Common myeloid progenitor, CD34-positive (primary cell): ENCODE results near the gene ZNF443.
"Not testable (repeated sequence)": the region's sequence is repeated elsewhere in the genome, so short reads cannot be mapped to it uniquely, and the experiment has no call there.

ENCODE experiments used
- CTCF ChIA-PET: fragments of 350-600 bp; sonication (Branson Sonifier 250); formaldehyde crosslinking; loops from one replicate; lab custom pipeline; 2021; ENCODE audit warnings: antibody characterized with exemption; lab: Charles Lee
- POLR2A ChIA-PET: fragments of 350-600 bp; sonication (Branson Sonifier 250); formaldehyde crosslinking; loops from one replicate; lab custom pipeline; 2021; ENCODE audit warnings: antibody characterized with exemption; lab: Charles Lee
- DNase-seq, 3 donors: peaks; one replicate each; pipeline versions ENCODE4 v3.0.0 to v3.0.0-alpha.2; 2013
- H3K27ac ChIP-seq, 2 experiments: 1 replicate in 1 of 2; 2 replicates in 1 of 2; pipeline ENCODE4 v1.7.0; 2013; ENCODE audit warnings: inconsistent platforms in 2 of 2, low read length in 2 of 2, mild to moderate bottlenecking in 2 of 2, low read depth in 1 of 2, moderate library complexity in 1 of 2; ENCODE audit not compliant: severe bottlenecking in 2 of 2, insufficient read depth in 1 of 2, poor library complexity in 1 of 2
- H3K27me3 ChIP-seq, 5 experiments: replicated peaks in 2 of 5; 1 replicate in 3 of 5; 2 replicates in 2 of 5; pipeline versions ENCODE4 v1.6.1 to v1.7.0; 2013; ENCODE audit warnings: low read length in 4 of 5, mild to moderate bottlenecking in 2 of 5, moderate library complexity in 2 of 5, inconsistent platforms in 1 of 5; ENCODE audit not compliant: insufficient read depth in 5 of 5, control insufficient read depth in 4 of 5
- H3K36me3 ChIP-seq, 4 experiments: 1 replicate in 2 of 4; 2 replicates in 2 of 4; pipeline versions ENCODE4 v1.6.1 to v1.7.0; 2013; ENCODE audit warnings: low read length in 3 of 4, control low read depth in 1 of 4, mild to moderate bottlenecking in 1 of 4; ENCODE audit not compliant: control insufficient read depth in 4 of 4, insufficient read depth in 4 of 4
- H3K4me1 ChIP-seq, 4 experiments: 1 replicate in 3 of 4; 2 replicates in 1 of 4; pipeline versions ENCODE4 v1.6.1 to v1.7.1; 2013; ENCODE audit warnings: low read length in 3 of 4, mild to moderate bottlenecking in 3 of 4, control low read depth in 1 of 4, inconsistent platforms in 1 of 4, moderate library complexity in 1 of 4; ENCODE audit not compliant: control insufficient read depth in 4 of 4, insufficient read depth in 4 of 4; ENCODE audit errors: control extremely low read depth in 1 of 4
- H3K4me3 ChIP-seq, 7 experiments: 1 replicate in 4 of 7; 2 replicates in 3 of 7; pipeline versions ENCODE4 v1.5.1 to v1.7.0; 2013; ENCODE audit warnings: mild to moderate bottlenecking in 7 of 7, low read length in 6 of 7, moderate library complexity in 6 of 7, inconsistent platforms in 2 of 7, low read depth in 2 of 7, control low read depth in 1 of 7; ENCODE audit not compliant: insufficient read depth in 4 of 7, control insufficient read depth in 1 of 7; ENCODE audit errors: extremely low read depth in 1 of 7
- H3K9me3 ChIP-seq, 5 experiments: 1 replicate in 4 of 5; 2 replicates in 1 of 5; pipeline versions ENCODE4 v1.6.1 to v1.7.1; 2013; ENCODE audit warnings: low read length in 4 of 5, mild to moderate bottlenecking in 2 of 5, inconsistent platforms in 1 of 5, low read depth in 1 of 5, moderate library complexity in 1 of 5; ENCODE audit not compliant: control insufficient read depth in 4 of 5, insufficient read depth in 2 of 5; ENCODE audit errors: control extremely low read depth in 1 of 5
- WGBS: methylation state at CpG from one replicate; pipeline ENCODE4 v1.1.5; 2013; ENCODE audit not compliant: insufficient coverage; 5-methylcytosine and 5-hydroxymethylcytosine counted together

The ZNF443 gene

DNA sequence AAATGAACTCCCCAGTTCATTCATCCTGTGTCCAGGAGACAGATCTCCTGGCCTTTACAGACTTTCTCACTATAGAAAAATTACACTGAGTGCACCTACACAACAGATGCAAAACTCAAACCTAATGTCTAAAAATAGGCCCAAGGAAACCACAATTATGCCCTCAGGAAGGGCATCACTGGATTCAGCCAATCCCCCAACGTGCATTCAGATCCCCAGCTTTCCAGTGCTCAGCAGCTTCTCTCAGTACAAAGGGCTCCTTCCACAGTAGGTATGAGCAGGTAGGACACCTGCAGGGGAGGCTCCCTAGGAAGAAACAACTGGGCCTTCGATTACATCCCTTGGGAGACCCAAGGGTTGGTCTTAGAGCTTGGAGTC is 41.7 kb upstream of the ZNF443 start:
- Histone ChIP-seq H3K4me3 (peak overlapping the region in 6 of 7 experiments; percentile 33 to 92 (median 50)), H3K4me1 (peaks cover 10 to 54% (median 36%) of the 10 kb centered on the region in 4 experiments), H3K9me3 (peaks cover 0 to 5% (median 0%) of the 10 kb centered on the region in 5 experiments), H3K27ac (peak overlapping the region; percentile 59 to 86), H3K27me3 (no peaks in the 10 kb centered on the region), H3K36me3 (peaks cover 0 to 10% (median 7%) of the 10 kb centered on the region in 4 experiments)
- WGBS: 0% methylated on average over 1 of the region's 2 CpGs
- DNase-seq: peak; percentile 24 to 86 (median 77)
- POLR2A ChIA-PET: interaction anchor here (0.6 to 3.7 kb wide), 4 partner anchors 12 to 81 kb away, joined by 3 to 16 read pairs (median 6); partner anchors contain the start of gene ZNF799
- CTCF ChIA-PET: interaction anchor here (0.8 to 4.8 kb wide), 4 partner anchors 14 to 42 kb away, joined by 4 to 25 read pairs (median 6); partner anchors contain the start of gene ZNF443

DNA sequence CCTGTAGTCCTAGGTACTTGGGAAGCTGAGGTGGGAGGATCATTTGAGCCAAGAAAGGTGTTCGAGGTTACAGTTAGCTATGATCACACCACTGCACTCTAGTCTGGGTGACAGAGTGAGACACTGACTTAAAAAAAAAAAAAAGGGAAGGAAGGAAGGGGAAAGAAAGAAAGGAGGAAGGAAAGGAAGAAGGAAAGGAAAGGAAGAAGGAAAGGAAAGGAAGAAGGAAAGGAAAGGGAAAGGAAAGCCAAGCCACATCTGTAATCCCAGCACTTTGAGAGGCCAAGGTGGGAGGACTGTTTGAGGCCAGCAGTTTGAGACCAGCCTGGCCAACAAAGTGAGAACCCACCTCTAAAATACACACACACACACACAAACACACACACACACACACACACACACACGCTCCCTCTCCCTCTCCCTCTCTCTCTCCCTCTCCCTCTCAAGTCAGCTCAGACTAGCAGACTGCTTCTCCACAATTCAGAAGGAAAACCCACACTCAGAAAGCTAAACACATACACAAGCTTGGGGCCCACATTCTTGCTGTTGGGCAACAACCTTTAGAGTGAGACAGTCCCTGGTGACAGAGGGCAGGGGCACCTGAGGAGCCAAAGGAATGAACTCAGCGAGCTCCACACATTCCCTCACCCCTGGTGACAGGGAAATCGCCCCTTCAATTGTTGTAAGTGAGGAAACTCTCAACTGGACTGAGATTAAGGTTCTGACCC is 41.1 kb upstream of the ZNF443 start:
- Histone ChIP-seq H3K27ac (peak overlapping the region; percentile 59 to 86), H3K27me3 (no peaks in the 10 kb centered on the region), H3K4me3 (peak overlapping the region in 6 of 7 experiments; percentile 1 to 92 (median 50)), H3K9me3 (peaks cover 0 to 5% (median under 1%) of the 10 kb centered on the region in 5 experiments), H3K36me3 (peaks cover 0 to 10% (median 7%) of the 10 kb centered on the region in 4 experiments), H3K4me1 (peaks cover 10 to 54% (median 36%) of the 10 kb centered on the region in 4 experiments)
- POLR2A ChIA-PET: interaction anchor here (0.6 to 3.7 kb wide), 4 partner anchors 11 to 81 kb away, joined by 3 to 16 read pairs (median 6); partner anchors contain the start of gene ZNF799
- 34% methylated on average over 3 of the region's 4 CpGs for WGBS
- peak in 2 of 3 donors; percentile 60 to 73 for DNase-seq
- CTCF ChIA-PET: interaction anchor here (0.8 to 4.8 kb wide), 4 partner anchors 14 to 42 kb away, joined by 4 to 25 read pairs (median 6); partner anchors contain the start of gene ZNF443

DNA sequence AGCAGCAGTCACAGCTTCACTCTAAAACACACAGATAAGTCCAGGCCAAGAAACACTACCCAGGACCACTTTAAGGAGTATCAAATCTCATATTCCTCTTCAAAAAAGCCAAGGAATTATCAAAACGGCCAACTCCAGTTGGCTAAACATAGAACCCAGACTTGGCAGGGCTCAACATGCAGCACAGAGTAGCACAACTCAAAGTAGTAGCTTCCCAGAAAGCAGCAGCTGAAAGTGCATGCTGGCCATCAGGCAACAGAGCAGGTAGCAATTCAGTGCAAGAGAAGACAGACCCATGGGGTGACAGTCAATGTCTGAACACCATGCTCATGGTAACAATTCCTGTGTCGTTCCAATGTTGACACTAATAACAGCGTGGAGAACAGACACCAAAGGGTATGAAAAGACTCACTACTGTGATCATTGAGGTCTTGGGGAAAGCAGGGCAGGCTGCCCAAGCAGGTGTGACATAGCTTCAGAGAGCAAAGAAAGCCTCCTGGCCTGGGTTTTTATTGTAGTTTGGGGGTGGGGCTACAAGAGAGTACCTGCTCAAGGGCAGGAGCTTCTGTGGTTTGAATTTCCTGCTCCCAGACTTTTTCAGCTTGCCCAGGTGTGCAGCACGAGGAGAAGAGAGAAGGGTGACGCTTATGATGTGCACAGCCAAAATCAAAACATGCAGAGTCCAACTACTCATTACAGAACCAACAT is 37.6 kb upstream of the ZNF443 start:
- H3K4me3 ChIP-seq: no peak overlapping the region
- CTCF ChIA-PET: interaction anchor here (1.1 to 1.3 kb wide), 2 partner anchors 8 to 17 kb away, joined by 3 to 4 read pairs; no protein-coding TSS in a partner anchor
- no peak overlapping the region for H3K27ac ChIP-seq
- POLR2A ChIA-PET: interaction anchor here (0.5 kb wide), 1 partner anchor 312 kb away, joined by 3 read pairs; no protein-coding TSS in a partner anchor
- DNase-seq: no peak
- H3K9me3 ChIP-seq: peaks cover 2 to 31% (median 11%) of the 10 kb centered on the region in 5 experiments
- WGBS: 64% methylated on average over 3 of the region's 5 CpGs
- H3K36me3 ChIP-seq: peaks cover 0 to 19% (median 10%) of the 10 kb centered on the region in 4 experiments
- no peaks in the 10 kb centered on the region for H3K27me3 ChIP-seq
- peaks cover 4 to 36% (median 21%) of the 10 kb centered on the region in 4 experiments for H3K4me1 ChIP-seq

DNA sequence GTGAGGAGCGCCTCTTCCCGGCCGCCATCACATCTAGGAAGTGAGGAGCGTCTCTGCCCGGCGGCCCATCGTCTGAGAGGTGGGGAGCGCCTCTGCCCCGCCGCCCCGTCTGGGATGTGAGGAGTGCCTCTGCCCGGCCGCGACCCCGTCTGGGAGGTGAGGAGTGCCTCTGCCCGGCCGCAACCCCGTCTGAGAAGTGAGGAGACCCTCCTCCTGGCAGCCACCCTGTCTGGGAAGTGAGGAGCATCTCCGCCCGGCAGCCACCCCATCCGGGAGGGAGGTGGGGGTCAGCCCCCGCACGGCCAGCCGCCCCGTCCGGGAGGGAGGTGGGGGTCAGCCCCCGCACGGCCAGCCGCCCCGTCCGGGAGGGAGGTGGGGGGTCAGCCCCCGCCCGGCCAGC is 26.8 kb upstream of the ZNF443 start:
- CTCF ChIA-PET, POLR2A ChIA-PET, DNase-seq, H3K4me1 ChIP-seq, H3K27ac ChIP-seq, H3K4me3 ChIP-seq, H3K27me3 ChIP-seq: not testable (repeated sequence)
- Histone ChIP-seq H3K9me3 (peaks cover 25 to 75% (median 45%) of the 10 kb centered on the region in 5 experiments), H3K36me3 (peaks cover 9 to 61% (median 22%) of the 10 kb centered on the region in 4 experiments)
- 98% methylated on average over 21 of the region's 33 CpGs for WGBS

DNA sequence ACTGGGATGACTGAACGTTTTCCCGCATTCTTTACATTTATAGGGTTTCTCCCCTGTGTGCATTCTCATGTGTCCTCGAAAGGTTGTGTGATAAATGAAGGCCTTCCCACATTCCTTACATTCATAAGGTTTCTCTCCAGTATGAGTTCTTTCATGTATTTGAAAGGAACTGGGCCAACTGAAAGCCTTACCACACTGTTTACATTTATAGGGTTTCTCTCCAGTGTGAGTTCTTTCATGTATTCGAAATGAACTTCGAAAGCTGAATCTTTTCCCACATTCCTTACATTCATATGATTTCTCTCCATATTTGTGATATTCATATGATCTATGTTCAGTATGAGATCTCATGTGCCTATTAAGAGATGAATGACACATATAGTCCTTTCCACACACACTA is 24.4 kb upstream of the ZNF443 start:
- ChIA-PET POLR2A (no interaction called here), CTCF (interaction anchor here (1.0 kb wide), 1 partner anchor 30 kb away, joined by 5 read pairs; no protein-coding TSS in a partner anchor)
- Histone ChIP-seq H3K9me3 (peaks cover 31 to 69% (median 39%) of the 10 kb centered on the region in 5 experiments), H3K27me3 (no peaks in the 10 kb centered on the region), H3K27ac (no peak overlapping the region), H3K4me3 (no peak overlapping the region), H3K36me3 (peaks cover 9 to 57% (median 22%) of the 10 kb centered on the region in 4 experiments), H3K4me1 (no peaks in the 10 kb centered on the region)
- peak in 2 of 3 donors; percentile 27 to 53 for DNase-seq
- WGBS: 67% methylated on average over 3 of the region's 5 CpGs

DNA sequence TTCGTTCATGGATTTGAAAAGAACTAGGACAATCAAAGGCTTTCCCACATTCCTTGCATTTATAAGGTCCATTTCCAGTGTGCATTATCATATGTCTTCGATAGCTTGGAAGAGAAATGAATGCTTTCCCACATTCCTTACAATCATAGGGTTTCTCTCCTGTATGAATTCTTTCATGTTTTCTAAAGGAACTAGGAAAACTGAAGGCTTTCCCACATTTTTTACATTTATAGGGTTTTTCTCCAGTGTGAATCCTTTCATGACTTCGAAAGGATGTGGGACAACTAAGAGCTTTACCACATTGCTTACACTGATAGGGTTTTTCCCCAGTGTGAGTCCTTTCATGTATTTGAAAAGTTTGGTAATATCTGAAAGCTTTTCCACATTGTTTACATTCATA is 23.9 kb upstream of the ZNF443 start:
- no peaks in the 10 kb centered on the region for H3K27me3 ChIP-seq
- H3K4me3 ChIP-seq: no peak overlapping the region
- peaks cover 28 to 67% (median 37%) of the 10 kb centered on the region in 5 experiments for H3K9me3 ChIP-seq
- no peak for DNase-seq
- H3K27ac ChIP-seq: no peak overlapping the region
- ChIA-PET POLR2A (no interaction called here), CTCF (interaction anchor here (1.0 kb wide), 1 partner anchor 31 kb away, joined by 5 read pairs; no protein-coding TSS in a partner anchor)
- no peaks in the 10 kb centered on the region for H3K4me1 ChIP-seq
- WGBS: 100% methylated on average over 1 of the region's 3 CpGs
- peaks cover 9 to 52% (median 22%) of the 10 kb centered on the region in 4 experiments for H3K36me3 ChIP-seq
